A549 (cell line): Measurements from ENCODE around the gene CCDC154.

Experiments used
- CTCF ChIP-seq: fragments of >200 bp; sonication (Bioruptor Twin); formaldehyde crosslinking; IDR thresholded peaks from 3 replicates; pipeline ENCODE4 v1.5.1; 2016
- FOSB ChIP-seq: fragments of 250-450 bp; sonication (Bioruptor Pico); IDR thresholded peaks from 2 replicates; pipeline ENCODE4 v1.5.0; 2020; ENCODE audit warnings: mild to moderate bottlenecking, moderate library complexity
- JUNB ChIP-seq: fragments of >200 bp; sonication (Bioruptor Twin); formaldehyde crosslinking; IDR thresholded peaks from 2 replicates; pipeline ENCODE4 v1.6.1; 2016
- MAZ ChIP-seq: fragments of 150-350 bp; IDR thresholded peaks from 2 replicates; pipeline ENCODE4 v1.6.1; 2014; ENCODE audit warnings: antibody characterized with exemption, low read depth, low read length, borderline replicate concordance
- PHF8 ChIP-seq: fragments of 200-600 bp; sonication (generic); IDR thresholded peaks from 2 replicates; pipeline ENCODE4 v1.6.1; 2016; ENCODE audit warnings: low read depth, mild to moderate bottlenecking, antibody characterized with exemption, moderate library complexity, borderline replicate concordance
- POLR2A ChIP-seq: IDR thresholded peaks from 2 replicates; pipeline ENCODE4 v1.6.1; 2012; ENCODE audit warnings: mild to moderate bottlenecking, low read length
- RFX5 ChIP-seq: fragments of 450-650 bp; IDR thresholded peaks from 2 replicates; pipeline ENCODE4 v1.7.1; 2014; ENCODE audit warnings: antibody characterized with exemption, mild to moderate bottlenecking, moderate library complexity
- TP53 ChIP-seq: fragments of 250-450 bp; sonication (Bioruptor Pico); IDR thresholded peaks from 2 replicates; pipeline ENCODE4 v1.5.0; 2021; ENCODE audit warnings: mild to moderate bottlenecking, moderate library complexity
- TF ChIP-seq, protein P1 (sequence below): fragments of 200-600 bp; sonication (generic); IDR thresholded peaks from 2 replicates; pipeline ENCODE4 v1.6.1; 2016; ENCODE audit warnings: antibody characterized with exemption, mild to moderate bottlenecking, moderate library complexity

DNA sequence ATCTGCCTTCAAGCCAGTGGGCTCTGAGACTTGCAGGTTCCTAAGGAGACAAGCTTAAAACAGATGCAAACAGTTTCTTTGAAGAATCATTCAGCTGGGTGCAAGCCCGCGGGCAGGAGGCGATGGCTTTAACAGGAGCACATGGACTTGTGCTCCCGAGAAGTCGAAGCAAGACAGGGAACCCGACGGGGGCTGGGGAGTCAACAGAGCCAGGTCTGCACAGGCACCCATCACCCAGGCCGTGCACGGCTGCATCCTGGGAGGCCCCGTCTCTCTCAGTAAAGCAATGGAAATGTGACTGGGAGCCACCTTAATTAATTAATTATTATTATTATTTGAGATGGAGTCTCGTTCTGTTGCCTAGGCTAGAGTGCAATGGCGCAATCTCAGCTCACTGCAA lies 44.7 kb upstream of the CCDC154 start:
- TF ChIP-seq CTCF (no peak), POLR2A (no peak), FOSB (CRISPR knock-in tag) (no peak), RFX5 (no peak), TP53 (CRISPR knock-in tag) (no peak), JUNB (no peak), MAZ (no peak), PHF8 (no peak)
- TF ChIP-seq, protein P1, sequence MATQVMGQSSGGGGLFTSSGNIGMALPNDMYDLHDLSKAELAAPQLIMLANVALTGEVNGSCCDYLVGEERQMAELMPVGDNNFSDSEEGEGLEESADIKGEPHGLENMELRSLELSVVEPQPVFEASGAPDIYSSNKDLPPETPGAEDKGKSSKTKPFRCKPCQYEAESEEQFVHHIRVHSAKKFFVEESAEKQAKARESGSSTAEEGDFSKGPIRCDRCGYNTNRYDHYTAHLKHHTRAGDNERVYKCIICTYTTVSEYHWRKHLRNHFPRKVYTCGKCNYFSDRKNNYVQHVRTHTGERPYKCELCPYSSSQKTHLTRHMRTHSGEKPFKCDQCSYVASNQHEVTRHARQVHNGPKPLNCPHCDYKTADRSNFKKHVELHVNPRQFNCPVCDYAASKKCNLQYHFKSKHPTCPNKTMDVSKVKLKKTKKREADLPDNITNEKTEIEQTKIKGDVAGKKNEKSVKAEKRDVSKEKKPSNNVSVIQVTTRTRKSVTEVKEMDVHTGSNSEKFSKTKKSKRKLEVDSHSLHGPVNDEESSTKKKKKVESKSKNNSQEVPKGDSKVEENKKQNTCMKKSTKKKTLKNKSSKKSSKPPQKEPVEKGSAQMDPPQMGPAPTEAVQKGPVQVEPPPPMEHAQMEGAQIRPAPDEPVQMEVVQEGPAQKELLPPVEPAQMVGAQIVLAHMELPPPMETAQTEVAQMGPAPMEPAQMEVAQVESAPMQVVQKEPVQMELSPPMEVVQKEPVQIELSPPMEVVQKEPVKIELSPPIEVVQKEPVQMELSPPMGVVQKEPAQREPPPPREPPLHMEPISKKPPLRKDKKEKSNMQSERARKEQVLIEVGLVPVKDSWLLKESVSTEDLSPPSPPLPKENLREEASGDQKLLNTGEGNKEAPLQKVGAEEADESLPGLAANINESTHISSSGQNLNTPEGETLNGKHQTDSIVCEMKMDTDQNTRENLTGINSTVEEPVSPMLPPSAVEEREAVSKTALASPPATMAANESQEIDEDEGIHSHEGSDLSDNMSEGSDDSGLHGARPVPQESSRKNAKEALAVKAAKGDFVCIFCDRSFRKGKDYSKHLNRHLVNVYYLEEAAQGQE, result no peak
